Stimulated activated CD4-positive, alpha-beta T cell treated with anti-CD3 and anti-CD28 coated beads, Interleukin-12 subunit alpha, Interleukin-12 subunit beta, amount 100 ng/mL, for 24 hours (primary cell): ENCODE results near the gene IQCN.

ENCODE experiments used
- DNase-seq, 2 experiments: peaks; one replicate each; pipeline ENCODE4 v3.0.0-alpha.2; 2020; ENCODE audit warnings: low read depth in 2 of 2

IQCN gene

DNA sequence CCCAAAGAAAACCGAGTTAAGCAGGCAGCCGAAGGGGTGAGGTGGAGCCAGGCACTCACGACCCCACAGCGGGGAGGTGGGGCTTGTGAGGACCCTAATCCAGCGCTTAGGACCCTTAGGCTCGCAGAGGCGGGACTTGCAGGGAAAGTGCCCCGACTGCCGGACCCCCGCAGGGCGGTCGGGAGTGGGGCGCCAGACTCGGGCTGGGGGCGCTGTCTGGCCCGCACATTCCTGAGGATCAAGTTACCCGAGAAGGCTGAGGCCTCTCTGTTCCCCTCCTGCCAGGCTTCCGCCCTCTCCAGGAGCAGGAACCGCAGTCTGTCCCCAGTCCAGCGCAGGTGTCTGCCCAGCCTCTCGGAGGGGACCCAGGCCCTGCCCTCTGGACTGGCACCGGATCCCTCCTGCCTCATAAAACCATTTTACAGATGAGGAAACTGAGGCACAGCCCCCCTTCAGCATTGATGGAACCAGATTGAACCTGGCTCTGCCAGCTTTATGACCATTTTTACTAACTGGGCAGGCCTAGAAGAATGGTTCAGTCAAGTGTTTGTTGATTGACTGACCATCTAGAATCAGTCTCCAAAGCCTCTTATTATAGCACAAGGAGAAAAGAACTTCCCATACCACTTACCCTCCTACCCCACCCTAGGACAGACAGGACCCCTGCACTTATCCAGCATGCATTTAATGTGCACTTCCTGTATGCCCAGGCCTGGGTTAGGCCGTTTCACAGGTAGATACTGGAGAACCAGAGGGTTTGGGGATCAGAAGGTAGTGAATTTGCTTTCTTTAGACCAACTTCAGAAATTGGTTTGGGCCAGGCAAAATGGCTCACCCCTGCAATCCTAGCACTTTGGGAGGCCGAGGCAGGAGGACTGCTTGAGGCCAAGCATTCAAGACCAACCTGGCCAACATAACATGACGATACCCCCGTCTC lies 13.9 kb upstream of the IQCN start:
- DNase-seq: no peak

DNA sequence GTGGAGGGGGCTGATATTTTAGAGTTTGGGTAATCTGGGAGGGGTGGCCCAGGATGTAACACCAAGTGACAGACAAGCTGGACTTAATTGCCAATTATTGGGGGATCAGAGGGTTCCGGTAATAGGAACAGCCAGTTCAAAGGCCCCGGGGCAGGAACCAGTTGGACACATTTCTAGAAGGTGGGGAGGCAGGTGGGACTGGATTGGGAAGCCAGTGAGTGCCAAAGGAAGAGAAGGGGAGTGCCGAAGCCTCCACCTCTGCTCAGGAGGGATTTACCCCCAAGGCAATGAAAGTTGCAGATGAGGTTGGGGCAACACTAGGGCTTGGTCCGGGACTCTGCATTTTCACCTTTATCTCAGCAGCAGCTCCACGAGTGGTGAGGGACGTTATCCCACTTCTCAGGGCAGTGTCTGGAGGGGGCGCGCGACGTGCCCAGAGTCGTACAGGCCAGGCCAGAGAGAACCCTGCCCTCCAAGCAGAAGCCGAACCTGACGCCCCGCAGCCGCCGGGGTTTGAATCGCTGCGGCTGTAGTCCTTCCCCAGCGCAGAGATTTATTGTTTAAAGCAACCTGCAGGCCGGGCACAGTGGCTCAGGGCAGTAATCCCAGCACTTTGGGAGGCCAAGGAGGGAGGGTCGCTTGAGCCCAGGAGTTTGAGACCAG lies 12.9 kb upstream of the IQCN start:
- no peak for DNase-seq

DNA sequence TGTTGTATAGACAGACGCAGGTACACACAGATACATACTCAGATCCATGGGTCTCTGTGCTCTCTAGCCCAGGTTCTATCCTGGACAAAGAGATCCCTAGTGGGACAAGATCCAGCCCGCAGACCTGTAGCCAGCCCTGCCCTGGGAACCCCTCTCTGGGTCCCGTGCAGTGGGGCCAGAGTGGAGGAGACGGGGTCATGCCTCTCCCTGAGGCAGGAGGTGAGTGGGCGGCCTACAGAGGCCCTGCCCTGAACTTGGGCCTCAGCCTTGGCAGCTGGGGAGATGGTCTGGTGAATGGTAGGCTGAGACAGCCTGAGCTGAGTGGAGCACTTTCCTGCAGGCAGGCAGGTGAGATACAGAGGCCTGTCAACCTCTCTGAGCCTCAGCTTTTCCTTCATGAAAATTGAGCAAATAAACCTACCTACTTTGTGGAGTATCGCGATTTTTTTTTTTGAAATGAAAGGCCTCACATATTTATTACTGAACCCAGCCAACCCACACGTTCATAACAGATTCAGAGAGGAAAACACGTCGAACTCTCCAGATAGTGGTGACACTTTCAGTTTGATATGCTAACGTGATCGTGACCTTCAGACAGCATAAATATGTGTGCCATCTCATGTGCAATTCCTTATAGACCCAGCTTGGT lies 10.6 kb upstream of the IQCN start:
- peak in 1 of 2 experiments; percentile 49 for DNase-seq

GRCh38 chr19:18283338-18283737 lies 9.1 kb upstream of the IQCN start:
- no peak for DNase-seq

DNA sequence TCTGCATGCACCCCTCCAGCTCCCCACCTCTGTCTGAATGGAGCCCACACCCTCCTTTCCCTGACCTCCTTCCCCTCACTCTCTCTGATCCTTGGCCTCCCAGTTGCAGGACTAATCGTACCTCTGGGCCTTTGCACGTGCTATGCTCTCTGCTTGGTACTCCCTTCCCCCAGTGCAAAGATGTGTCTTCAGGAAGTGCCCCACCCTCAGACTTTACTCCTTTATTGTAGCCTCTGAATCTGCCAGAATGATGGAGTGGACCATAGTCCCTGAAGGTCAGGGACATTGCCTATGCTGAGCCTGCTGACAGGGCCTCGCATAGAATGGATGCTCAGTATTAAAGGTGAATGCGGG lies 8.5 kb upstream of the IQCN start:
- DNase-seq: no peak

GRCh38 chr19:18282021-18282787 lies 8.0 kb upstream of the IQCN start:
- DNase-seq: no peak

DNA sequence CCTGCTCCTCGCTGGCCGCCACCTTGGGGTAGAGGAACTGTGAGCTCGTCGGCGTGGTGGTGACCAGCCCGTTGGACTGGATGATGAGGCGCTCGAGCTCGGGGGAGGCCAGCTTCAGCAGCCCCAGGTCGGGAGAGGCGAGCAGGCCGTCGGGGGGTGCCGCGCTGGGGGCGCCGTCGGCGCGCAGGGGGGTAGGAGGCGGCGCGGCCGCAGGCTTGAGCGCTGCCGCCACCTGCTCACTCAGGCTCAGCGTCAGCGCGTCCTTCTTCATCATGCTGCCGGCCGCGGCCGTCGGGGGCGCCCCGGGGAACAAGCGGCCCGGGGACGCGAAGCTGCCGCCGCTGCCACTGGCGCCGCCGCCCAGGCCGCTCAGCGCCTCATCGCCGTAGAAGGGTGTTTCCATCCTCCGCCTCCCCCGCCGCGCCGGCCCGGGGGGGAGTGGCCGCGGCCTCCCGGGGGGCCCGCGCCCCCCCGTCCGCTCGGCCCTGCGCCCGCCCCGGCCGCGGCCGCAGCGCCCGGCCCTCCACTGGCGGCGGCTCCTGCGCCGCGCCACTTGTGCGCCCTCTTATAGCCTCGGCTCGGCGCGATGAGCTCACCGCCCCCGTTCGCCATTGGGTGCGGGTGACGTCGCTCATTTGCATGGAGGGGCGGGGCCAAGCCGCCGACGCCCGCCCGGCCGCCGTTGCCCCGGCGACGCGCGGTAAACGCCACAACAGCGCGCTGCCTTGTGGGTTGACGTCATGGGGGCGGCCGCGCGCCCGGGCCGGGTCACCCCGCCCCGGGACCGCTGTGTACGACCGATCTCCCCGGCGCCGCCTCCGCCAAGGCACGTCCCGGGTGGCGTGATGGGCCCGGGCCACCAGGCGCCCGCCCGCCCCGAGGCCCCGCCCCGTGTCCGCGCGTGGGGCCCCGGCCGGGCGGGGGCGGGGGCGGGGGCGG lies 7.1 kb upstream of the IQCN start, which contains the start of gene JUND:
JUND (minus strand) TSS at position 541 of the 939 bp plus-strand sequence; CDS start at position 403, 138 bp downstream.
- peak; percentile 93 to 95 for DNase-seq

DNA sequence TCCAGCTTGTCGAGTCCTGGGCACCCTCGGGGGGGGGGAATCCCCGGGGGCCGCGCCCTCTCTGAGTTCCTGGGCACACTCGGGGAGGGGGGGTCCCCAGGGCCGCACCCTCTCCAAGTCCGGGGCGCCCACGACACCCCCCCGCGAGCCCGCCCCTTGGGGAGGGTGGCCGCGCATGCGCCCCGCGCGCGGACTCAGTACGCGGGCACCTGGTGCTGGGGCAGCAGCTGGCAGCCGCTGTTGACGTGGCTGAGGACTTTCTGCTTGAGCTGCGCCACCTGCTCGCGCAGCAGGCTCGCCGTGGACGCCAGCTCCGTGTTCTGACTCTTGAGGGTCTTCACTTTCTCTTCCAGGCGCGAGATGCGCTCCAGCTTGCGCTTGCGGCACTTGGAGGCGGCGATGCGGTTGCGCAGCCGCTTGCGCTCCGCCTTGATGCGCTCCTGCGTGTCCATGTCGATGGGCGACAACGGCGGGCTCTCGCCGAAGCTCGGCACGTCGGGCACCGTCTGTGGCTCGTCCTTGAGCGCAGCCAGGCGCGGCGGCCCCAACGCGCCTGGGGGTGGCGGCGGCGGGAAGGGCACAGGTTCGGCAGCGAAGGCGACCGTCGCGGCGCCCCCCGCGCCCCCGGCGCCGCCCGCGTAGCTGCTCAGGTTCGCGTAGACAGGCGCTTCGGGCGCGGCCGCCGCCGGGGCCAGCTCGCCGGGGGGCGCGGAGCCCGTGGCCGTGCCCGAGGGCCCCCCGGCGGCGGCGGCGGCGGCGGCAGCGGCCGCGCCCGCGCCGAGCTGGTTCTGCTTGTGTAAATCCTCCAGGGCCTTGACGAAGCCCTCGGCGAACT lies 6.2 kb upstream of the IQCN start:
- peak in 1 of 2 experiments; percentile 58 for DNase-seq

DNA sequence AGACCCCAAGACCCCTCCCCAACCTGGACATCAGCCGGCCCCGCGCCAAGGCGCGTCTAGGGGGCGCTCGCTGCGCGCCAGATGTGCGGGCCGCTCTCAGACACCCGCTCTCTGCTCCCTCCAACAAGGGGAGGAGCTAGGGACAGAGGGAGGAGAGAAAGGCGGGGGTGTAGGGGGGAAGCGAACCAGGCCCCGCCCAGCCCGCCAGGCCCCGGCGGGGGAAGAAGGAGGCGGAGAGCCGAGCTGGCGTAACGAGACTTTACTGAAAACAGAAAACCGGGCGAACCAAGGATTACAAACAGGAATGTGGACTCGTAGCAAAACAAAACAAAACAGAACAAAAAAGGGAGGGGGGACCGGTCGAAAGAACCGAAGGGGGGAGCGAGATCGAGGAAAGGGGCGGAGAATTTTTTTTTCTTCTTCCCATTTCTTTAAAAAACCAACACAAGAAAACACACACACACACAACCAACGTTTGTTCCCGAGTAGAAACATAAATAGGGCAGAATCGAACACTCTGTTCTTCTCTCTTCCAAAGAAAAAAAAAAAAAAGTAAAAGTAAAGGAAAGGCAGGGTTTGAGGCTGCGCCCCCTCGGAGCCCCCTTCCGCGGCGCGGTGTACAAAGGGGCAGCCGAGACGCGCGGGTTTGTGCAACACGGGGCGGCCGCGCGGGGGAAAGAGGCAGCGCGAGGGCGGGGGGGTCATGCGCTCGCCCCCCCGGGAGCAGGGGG lies 5.4 kb upstream of the IQCN start:
- DNase-seq: peak; percentile 85 to 89

DNA sequence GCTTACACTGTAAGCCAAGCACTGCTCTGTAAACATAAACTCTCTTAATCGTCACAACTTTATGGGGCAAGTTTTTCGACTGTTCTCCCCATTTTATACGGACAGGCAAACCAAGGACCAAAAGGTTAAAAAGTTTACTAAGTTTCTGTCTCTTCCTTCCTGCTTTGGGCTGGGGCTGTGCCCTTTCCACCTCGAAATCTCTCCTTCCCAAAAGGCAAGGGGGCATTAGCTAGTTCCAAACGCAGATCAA lies 4.9 kb upstream of the IQCN start:
- no peak for DNase-seq

DNA sequence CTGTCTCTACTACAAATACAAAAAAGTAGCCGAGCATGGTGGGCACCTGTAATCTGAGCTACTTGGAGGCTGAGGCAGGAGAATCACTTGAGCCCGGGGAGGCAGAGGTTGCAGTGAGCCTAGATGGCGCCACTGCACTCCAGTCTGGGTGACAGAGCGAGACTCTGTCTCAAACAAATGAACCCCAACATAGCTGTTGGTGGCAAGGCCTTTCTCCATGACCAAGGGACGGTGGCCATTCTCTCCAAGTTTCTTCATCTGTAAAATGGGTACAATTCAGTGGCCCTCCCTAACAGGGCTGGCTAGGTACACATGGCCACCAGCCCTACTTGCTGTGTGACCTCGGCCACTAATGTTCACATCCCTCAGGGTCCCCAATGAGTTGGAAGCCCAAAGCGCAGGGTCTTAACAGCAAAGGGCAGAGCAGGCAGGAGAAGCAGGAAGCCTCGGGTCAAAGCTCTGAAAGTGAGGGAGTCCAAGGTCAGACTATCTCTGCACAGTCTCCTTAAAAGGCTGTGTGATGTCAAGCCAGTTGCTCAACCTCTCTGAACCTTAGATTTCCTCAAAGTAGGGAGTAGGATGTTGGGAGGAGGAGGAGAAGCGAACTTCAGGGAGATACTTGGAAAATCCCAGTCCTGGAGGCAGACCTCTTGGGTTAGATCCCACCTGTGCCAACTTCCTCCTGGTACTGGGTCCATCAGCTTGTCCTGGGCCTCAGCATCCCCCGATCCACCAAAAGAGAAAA lies 4.4 kb upstream of the IQCN start:
- peak in 1 of 2 experiments; percentile 45 for DNase-seq

DNA sequence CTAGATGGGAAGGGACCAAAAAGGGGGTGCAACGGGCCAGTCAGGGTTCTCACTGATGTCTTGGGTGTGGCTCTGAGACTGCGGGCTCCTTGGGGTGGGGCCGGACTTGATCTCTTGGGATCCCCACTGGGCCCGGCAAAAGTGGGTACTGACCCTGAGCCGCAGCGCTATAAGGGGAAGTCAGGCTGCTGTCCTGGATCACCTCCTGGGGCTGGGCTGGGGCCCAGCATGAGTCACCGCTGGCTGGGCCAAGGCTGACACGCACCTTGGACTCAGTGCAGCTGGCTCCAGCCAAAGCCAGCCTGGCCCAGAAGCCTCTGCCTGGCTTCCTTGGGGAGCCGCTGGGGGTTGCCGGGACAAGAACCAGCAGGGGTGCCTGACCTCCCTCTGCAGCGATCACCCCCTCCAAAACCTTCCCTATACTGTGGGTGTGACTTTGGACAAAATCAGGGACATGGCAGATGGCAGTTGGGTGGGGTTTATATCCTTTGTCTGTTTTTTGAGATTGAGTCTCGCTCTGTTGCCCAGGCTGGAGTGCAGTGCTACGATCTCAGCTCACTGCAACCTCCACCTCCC lies 617 bp upstream of the IQCN start:
- no peak for DNase-seq

- no peak for DNase-seq
These were observed 562 bp downstream of the IQCN start for GRCh38 chr19:18273561-18274218.

- DNase-seq: no peak
These were observed 2.8 kb downstream of the IQCN start for GRCh38 chr19:18271433-18271841.

- DNase-seq: no peak
These were observed 3.9 kb downstream of the IQCN start for GRCh38 chr19:18270326-18270725.

DNA sequence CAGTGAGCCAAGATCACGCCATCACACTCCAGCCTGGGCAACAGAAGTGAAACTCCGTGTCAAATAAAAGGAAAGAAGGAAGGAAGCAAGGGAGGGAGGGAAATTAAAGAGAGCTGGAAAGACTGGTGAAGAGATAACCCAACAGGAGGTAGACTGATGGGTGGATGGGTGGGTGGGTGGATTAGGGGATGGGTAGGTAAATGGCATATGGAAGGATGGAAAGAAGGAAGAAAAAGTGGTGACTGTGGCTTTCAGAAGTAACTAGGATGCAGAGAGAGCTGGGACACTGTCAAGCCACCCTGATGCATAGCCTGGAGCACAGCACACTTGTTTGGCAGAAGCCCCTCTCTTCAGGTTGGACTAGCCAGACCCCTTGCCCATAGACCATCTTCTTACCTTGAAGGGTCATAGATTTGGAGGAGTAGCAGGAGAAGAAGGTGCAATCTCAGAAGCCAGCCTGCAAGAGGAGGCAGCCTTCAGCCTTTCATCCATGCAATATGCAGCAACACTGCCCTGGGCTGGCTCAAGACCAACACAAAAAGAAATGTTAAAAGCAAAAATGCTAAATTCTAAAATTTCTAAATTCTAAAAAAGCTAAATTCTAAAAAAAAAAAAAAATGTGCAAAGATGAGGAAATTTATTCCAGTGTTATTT lies 5.1 kb downstream of the IQCN start:
- DNase-seq: no peak
